HEK293 (cell line): ENCODE measurements around the gene CRABP2.

ENCODE experiments used
- BCL11B ChIP-seq: fragments of 450-650 bp; formaldehyde crosslinking; IDR thresholded peaks from 2 replicates; pipeline ENCODE4 v1.5.1; 2016; ENCODE audit warnings: low read depth, missing biosample characterization, missing genetic modification characterization
- ELK4 ChIP-seq: IDR thresholded peaks from 2 replicates; pipeline ENCODE4 v1.6.1; 2011; ENCODE audit warnings: mild to moderate bottlenecking, low read depth, low read length, borderline replicate concordance
- FEZF1 ChIP-seq: fragments of 450-650 bp; formaldehyde crosslinking; IDR thresholded peaks from 2 replicates; pipeline ENCODE4 v1.5.1; 2016; ENCODE audit warnings: missing biosample characterization, missing genetic modification characterization
- GFI1B ChIP-seq: fragments of 450-650 bp; formaldehyde crosslinking; IDR thresholded peaks from 2 replicates; pipeline ENCODE4 v1.5.1; 2016; ENCODE audit warnings: missing biosample characterization, missing genetic modification characterization
- HOXA7 ChIP-seq: sonication (generic); formaldehyde crosslinking; IDR thresholded peaks from 2 replicates; pipeline ENCODE4 v1.8.1; 2022; ENCODE audit warnings: missing genetic modification reagents, borderline replicate concordance
- KLF1 ChIP-seq: fragments of 450-650 bp; formaldehyde crosslinking; IDR thresholded peaks from 2 replicates; pipeline ENCODE4 v1.5.1; 2016; ENCODE audit warnings: missing biosample characterization, missing genetic modification characterization
- KLF8 ChIP-seq: fragments of 450-650 bp; formaldehyde crosslinking; IDR thresholded peaks from 2 replicates; pipeline ENCODE4 v1.5.1; 2016; ENCODE audit warnings: missing biosample characterization, missing genetic modification characterization
- KLF9 ChIP-seq: fragments of 450-650 bp; formaldehyde crosslinking; IDR thresholded peaks from 2 replicates; pipeline ENCODE4 v1.5.1; 2016; ENCODE audit warnings: missing biosample characterization, missing genetic modification characterization, low read depth
- PRDM10 ChIP-seq: fragments of 450-650 bp; formaldehyde crosslinking; IDR thresholded peaks from 2 replicates; pipeline ENCODE4 v1.5.1; 2016; ENCODE audit warnings: missing biosample characterization, missing genetic modification characterization
- REPIN1 ChIP-seq: fragments of 450-650 bp; formaldehyde crosslinking; IDR thresholded peaks from 2 replicates; pipeline ENCODE4 v1.5.1; 2017; ENCODE audit warnings: missing biosample characterization, missing genetic modification characterization, low read depth
- SP3 ChIP-seq: fragments of 450-650 bp; formaldehyde crosslinking; IDR thresholded peaks from 2 replicates; pipeline ENCODE4 v1.5.1; 2016; ENCODE audit warnings: missing biosample characterization, missing genetic modification characterization
- YY2 ChIP-seq: fragments of 450-650 bp; formaldehyde crosslinking; IDR thresholded peaks from 2 replicates; pipeline ENCODE4 v1.5.1; 2016; ENCODE audit warnings: missing biosample characterization, missing genetic modification characterization
- ZBTB26 ChIP-seq: fragments of 450-650 bp; formaldehyde crosslinking; optimal IDR thresholded peaks from 2 replicates; pipeline ENCODE3; 2016; ENCODE audit warnings: missing biosample characterization, mild to moderate bottlenecking, missing genetic modification characterization
- ZEB2 ChIP-seq: fragments of 450-650 bp; formaldehyde crosslinking; IDR thresholded peaks from 2 replicates; pipeline ENCODE4 v1.5.1; 2016; ENCODE audit warnings: missing biosample characterization, missing genetic modification characterization
- ZNF18 ChIP-seq: fragments of 450-650 bp; formaldehyde crosslinking; IDR thresholded peaks from 2 replicates; pipeline ENCODE4 v1.5.1; 2016; ENCODE audit warnings: missing biosample characterization, missing genetic modification characterization
- ZNF19 ChIP-seq: fragments of 450-650 bp; formaldehyde crosslinking; IDR thresholded peaks from 2 replicates; pipeline ENCODE4; 2016; ENCODE audit warnings: missing biosample characterization, missing genetic modification characterization, low read depth
- ZNF223 ChIP-seq: fragments of 450-650 bp; formaldehyde crosslinking; IDR thresholded peaks from 2 replicates; pipeline ENCODE4 v1.5.1; 2016; ENCODE audit warnings: missing biosample characterization, missing genetic modification characterization
- ZNF423 ChIP-seq: fragments of 450-650 bp; formaldehyde crosslinking; IDR thresholded peaks from 2 replicates; pipeline ENCODE4 v1.5.1; 2016; ENCODE audit warnings: missing biosample characterization, missing genetic modification characterization
- ZNF561 ChIP-seq: fragments of 450-650 bp; IDR thresholded peaks from 2 replicates; pipeline ENCODE4 v1.5.1; 2018; ENCODE audit warnings: missing biosample characterization, missing genetic modification characterization, borderline replicate concordance
- ZNF623 ChIP-seq: fragments of 450-650 bp; formaldehyde crosslinking; IDR thresholded peaks from 2 replicates; pipeline ENCODE4 v1.5.1; 2016; ENCODE audit warnings: missing biosample characterization, missing genetic modification characterization
- ZNF654 ChIP-seq: fragments of 450-650 bp; formaldehyde crosslinking; IDR thresholded peaks from 2 replicates; pipeline ENCODE4 v1.5.1; 2016; ENCODE audit warnings: low read depth, missing biosample characterization, missing genetic modification characterization
- ZNF76 ChIP-seq: fragments of 450-650 bp; formaldehyde crosslinking; IDR thresholded peaks from 2 replicates; pipeline ENCODE4; 2016; ENCODE audit warnings: low read depth, missing biosample characterization, missing genetic modification characterization, borderline replicate concordance
- ZNF776 ChIP-seq: fragments of 450-650 bp; formaldehyde crosslinking; IDR thresholded peaks from 2 replicates; pipeline ENCODE4 v1.5.0; 2017; ENCODE audit warnings: missing biosample characterization, missing genetic modification characterization, borderline replicate concordance
- ZNF785 ChIP-seq: fragments of 450-650 bp; formaldehyde crosslinking; IDR thresholded peaks from 2 replicates; pipeline ENCODE4 v1.5.1; 2016; ENCODE audit warnings: missing biosample characterization, missing genetic modification characterization
- ZNF791 ChIP-seq: fragments of 450-650 bp; formaldehyde crosslinking; IDR thresholded peaks from 2 replicates; pipeline ENCODE4 v1.5.1; 2016; ENCODE audit warnings: missing biosample characterization, missing genetic modification characterization
- ZNF830 ChIP-seq: fragments of 450-650 bp; IDR thresholded peaks from 2 replicates; pipeline ENCODE4 v1.5.0; 2018; ENCODE audit warnings: missing biosample characterization, missing genetic modification characterization, low read depth, mild to moderate bottlenecking, moderate library complexity
- ZNF843 ChIP-seq: fragments of 450-650 bp; formaldehyde crosslinking; IDR thresholded peaks from 2 replicates; pipeline ENCODE4 v1.5.1; 2016; ENCODE audit warnings: missing biosample characterization, missing genetic modification characterization
- ZSCAN16 ChIP-seq: fragments of 450-650 bp; formaldehyde crosslinking; IDR thresholded peaks from 2 replicates; pipeline ENCODE4 v1.5.1; 2016; ENCODE audit warnings: missing biosample characterization, missing genetic modification characterization
- ZSCAN4 ChIP-seq: fragments of 450-650 bp; formaldehyde crosslinking; IDR thresholded peaks from 2 replicates; pipeline ENCODE4 v1.5.1; 2017; ENCODE audit warnings: missing biosample characterization, missing genetic modification characterization
- ZSCAN5A ChIP-seq: fragments of 450-650 bp; formaldehyde crosslinking; IDR thresholded peaks from 2 replicates; pipeline ENCODE4 v1.5.1; 2016; ENCODE audit warnings: missing biosample characterization, missing genetic modification characterization

CRABP2 gene

GRCh38 chr1:156659988-156660751 is 45.2 kb downstream of the CRABP2 start (continued):
- TF ChIP-seq ZNF76 (tag by site-specific recombination), result peak; percentile 69
- TF ChIP-seq KLF9, result peak; percentile 62; the same call in 1 of the 2 replicates
- TF ChIP-seq KLF1 (tag by site-specific recombination), result peak; percentile 59
- peak; percentile 86 for TF ChIP-seq KLF8
- TF ChIP-seq YY2 (tag by site-specific recombination), result no peak; the same call in 1 of the 2 replicates
- no peak; the same call in 1 of the 2 replicates for TF ChIP-seq ZNF561 (tag by site-specific recombination)
- peak; percentile 64; the same call in 1 of the 2 replicates for TF ChIP-seq PRDM10
- peak; percentile 83 for TF ChIP-seq SP3
- no peak for TF ChIP-seq ZNF623 (tag by site-specific recombination)
- TF ChIP-seq ZNF654, result peak; percentile 65
- no peak for TF ChIP-seq ZNF791 (tag by site-specific recombination)
- 0 out of 2 replicates have a peak, but pooled peaks have one; percentile 77 for TF ChIP-seq ZSCAN5A (tag by site-specific recombination)
- TF ChIP-seq ZNF423 (tag by site-specific recombination), result peak; percentile 30; the same call in 1 of the 2 replicates
- 0 out of 2 replicates have a peak, but pooled peaks have one; percentile 32 for TF ChIP-seq GFI1B (tag by site-specific recombination)
- peak; percentile 99 for TF ChIP-seq ZBTB26 (tag by site-specific recombination)
- no peak for TF ChIP-seq HOXA7
- no peak for TF ChIP-seq ZNF830 (tag by site-specific recombination)
- TF ChIP-seq REPIN1 (tag by site-specific recombination), result peak; percentile 70; the same call in 1 of the 2 replicates
- TF ChIP-seq FEZF1 (tag by site-specific recombination), result 0 out of 2 replicates have a peak, but pooled peaks have one; percentile 16
- TF ChIP-seq ZSCAN16, result no peak
- peak; percentile 89; the same call in 1 of the 2 replicates for TF ChIP-seq ZNF843 (tag by site-specific recombination)
- TF ChIP-seq ZNF223, result no peak
- no peak for TF ChIP-seq ZNF776 (tag by site-specific recombination)
- no peak for TF ChIP-seq ZNF19 (tag by site-specific recombination)
- TF ChIP-seq ZNF18 (tag by site-specific recombination), result peak; percentile 91
- TF ChIP-seq ZEB2 (tag by site-specific recombination), result peak; percentile 94
- peak; percentile 99 for TF ChIP-seq ZSCAN4 (tag by site-specific recombination)
- TF ChIP-seq ZNF785 (tag by site-specific recombination), result peak; percentile 94
- no peak for TF ChIP-seq ELK4
- peak; percentile 96 for TF ChIP-seq BCL11B (tag by site-specific recombination)
